GM18867 (cell line): ENCODE results near the gene MUC22.
"Not testable (repeated sequence)": the region's sequence is repeated elsewhere in the genome, so short reads cannot be mapped to it uniquely, and the experiment has no call there.

Experiments used
- ATAC-seq: cut with Tn5 transposase; IDR thresholded peaks from one replicate; pipeline ENCODE4 v1.9.1; 2021; ENCODE audit warnings: mild to moderate bottlenecking, moderate library complexity; ENCODE audit not compliant: unreplicated experiment

The MUC22 gene

GRCh38 chr6:31037169-31037568 is 26.9 kb downstream of the MUC22 start:
- ATAC-seq, result no peak

- no peak for ATAC-seq
Measured at GRCh38 chr6:31037682-31038081, 27.4 kb downstream of the MUC22 start.

- ATAC-seq, result no peak
Measured at GRCh38 chr6:31038559-31038958, 28.3 kb downstream of the MUC22 start.

GRCh38 chr6:31040801-31041200 is 30.5 kb downstream of the MUC22 start:
- ATAC-seq, result no peak

- ATAC-seq, result no peak
Measured at GRCh38 chr6:31041372-31041974, 31.2 kb downstream of the MUC22 start.

GRCh38 chr6:31042806-31043205 is 32.5 kb downstream of the MUC22 start:
- no peak for ATAC-seq

GRCh38 chr6:31048099-31048498 is 37.8 kb downstream of the MUC22 start:
- no peak for ATAC-seq

GRCh38 chr6:31049518-31049917 is 39.2 kb downstream of the MUC22 start:
- no peak for ATAC-seq

GRCh38 chr6:31053187-31053586 is 42.9 kb downstream of the MUC22 start:
- ATAC-seq, result not testable (repeated sequence)

GRCh38 chr6:31053873-31054272 is 43.6 kb downstream of the MUC22 start:
- ATAC-seq, result no peak

- ATAC-seq, result no peak
Measured at GRCh38 chr6:31055441-31055840, 45.2 kb downstream of the MUC22 start.

GRCh38 chr6:31057426-31058003 is 47.2 kb downstream of the MUC22 start:
- no peak for ATAC-seq

- ATAC-seq, result no peak
Measured at GRCh38 chr6:31058128-31058894, 48.0 kb downstream of the MUC22 start.

- ATAC-seq, result no peak
Measured at GRCh38 chr6:31060145-31060544, 49.9 kb downstream of the MUC22 start.

- no peak for ATAC-seq
Measured at GRCh38 chr6:31063906-31064435, 53.7 kb downstream of the MUC22 start.

- no peak for ATAC-seq
Measured at GRCh38 chr6:31065556-31065955, 55.3 kb downstream of the MUC22 start.

- not testable (repeated sequence) for ATAC-seq
Measured at GRCh38 chr6:31067028-31067427, 56.8 kb downstream of the MUC22 start.

GRCh38 chr6:31067891-31068668 is 57.8 kb downstream of the MUC22 start:
- not testable (repeated sequence) for ATAC-seq

GRCh38 chr6:31068669-31069340 is 58.5 kb downstream of the MUC22 start:
- peak; percentile 67 for ATAC-seq

- no peak for ATAC-seq
Measured at GRCh38 chr6:31070711-31071197, 60.5 kb downstream of the MUC22 start.
